Left lung (tissue), 10 donors: ENCODE measurements around the gene UNC5CL. TPM values are rescaled to one million over a fixed set of nuclear protein-coding genes. Genes with fewer than 3 reads are reported as not detected.

ENCODE experiments used
- ATAC-seq: fragments of 200-7000 bp; cut with Tn5 transposase; one replicate; pipeline ENCODE4 v1.9.1; 2020; ENCODE audit warnings: moderate library complexity
- DNase-seq, 4 donors: peaks; one replicate each; pipeline ENCODE4 v3.0.0-alpha.2; 2013 to 2020
- H3K27ac ChIP-seq, 2 donors: fragments of 200-600 bp; sonication (generic) in 1 of 2; one replicate each; pipeline versions ENCODE4 v1.5.0 to v1.8.0; 2020 to 2021
- H3K27me3 ChIP-seq, 2 donors: fragments of 200-600 bp; sonication (generic) in 1 of 2; one replicate each; pipeline versions ENCODE4 v1.5.0 to v1.8.0; 2020 to 2021
- H3K36me3 ChIP-seq, 2 donors: fragments of 200-600 bp; sonication (generic) in 1 of 2; one replicate each; pipeline versions ENCODE4 v1.5.0 to v1.8.0; 2020 to 2021
- H3K4me1 ChIP-seq, 2 donors: fragments of 200-600 bp; one replicate each; pipeline ENCODE4 v1.8.0; 2021
- H3K4me3 ChIP-seq, 2 donors: fragments of 200-600 bp; sonication (generic) in 1 of 2; one replicate each; pipeline versions ENCODE4 v1.5.0 to v1.8.0; 2020 to 2021; ENCODE audit warnings: mild to moderate bottlenecking in 1 of 2
- H3K9me3 ChIP-seq, 2 donors: fragments of 200-600 bp; sonication (generic) in 1 of 2; one replicate each; pipeline versions ENCODE4 v1.5.0 to v1.8.0; 2020 to 2021
- CTCF ChIP-seq, 2 donors: fragments of 200-600 bp; sonication (generic) in 1 of 2; IDR thresholded peaks; one replicate each; pipeline versions ENCODE4 v1.5.0 to v1.8.0; 2021; ENCODE audit warnings: antibody characterized with exemption in 2 of 2
- intact Hi-C, 2 donors: fragments of 100-400 bp; cut with DNase I; formaldehyde crosslinking; loops; one replicate each; pipeline versions ENCODE4 v1.11.2 to v1.14.2; 2022
- polyA plus RNA-seq, 6 donors: library from polyadenylated mRNA; unstranded; fragments of 120-200 nt; gene quantifications; one replicate each; pipeline ENCODE4 v1.2.1, GENCODE V29; 2013; ENCODE audit not compliant: insufficient read length in 6 of 6
- total RNA-seq, 2 donors: library from RNA; stranded (reverse); fragmentation: NEBNext Ultra II Directional; extraction: Animal tissue kit (Norgen Biotek cat#: 25700); gene quantifications; one replicate each; pipeline ENCODE4 v1.2.1, GENCODE V29; 2021
- donor health status: DM: no; HTN: yes; CAD: no.
- donor health status: DM: no; HTN: no; CAD: no.

Gene UNC5CL
- total and polyA plus RNA-seq, 8 donors = 2.3 to 11.8 (median 4.8) TPM

DNA sequence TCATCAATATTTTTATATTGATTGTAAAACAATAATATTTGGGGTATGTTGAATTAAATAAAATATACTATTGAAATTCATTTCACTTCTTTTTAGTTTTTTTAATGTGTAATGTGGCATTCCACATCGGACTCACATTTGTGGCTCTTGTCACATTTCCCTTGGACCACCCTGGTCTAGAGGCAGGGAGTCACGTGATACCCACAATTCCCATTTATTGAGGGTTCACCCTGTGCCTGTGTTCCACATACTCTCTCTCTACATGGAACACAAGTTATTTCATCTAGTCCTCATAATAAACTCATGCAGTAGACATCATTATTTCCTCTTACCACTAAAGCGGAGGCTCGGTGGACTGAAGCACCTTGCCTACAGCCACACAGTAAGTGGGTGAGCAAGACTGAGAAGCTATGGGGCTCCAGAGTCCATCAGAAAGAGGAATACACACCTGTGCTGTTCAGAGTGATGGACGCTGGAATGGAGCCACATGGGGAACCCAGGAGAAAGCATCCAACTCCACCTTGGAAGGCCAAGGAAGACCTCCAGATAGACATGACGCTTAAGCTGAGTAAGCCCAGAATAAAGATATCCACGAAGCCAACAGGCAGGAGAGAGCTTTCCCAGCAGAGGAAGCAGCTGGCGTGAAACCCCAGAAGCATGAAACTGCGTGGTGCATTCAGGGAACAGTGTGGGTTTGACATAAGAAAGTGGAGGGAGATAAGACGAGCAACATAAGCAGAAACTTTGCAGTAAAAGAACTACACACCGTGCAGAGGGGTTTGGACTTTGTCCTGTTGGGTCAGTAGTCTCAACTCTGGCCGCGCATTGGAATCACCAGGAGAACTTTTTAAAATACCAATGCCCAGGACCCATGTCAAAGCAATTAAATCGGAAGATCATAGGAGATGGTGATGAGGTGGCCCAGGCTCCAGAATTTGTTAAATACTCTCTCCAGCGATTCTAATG, 49.5 kb downstream of the UNC5CL start:
- DNase-seq (no peak), ATAC-seq (no peak)
- intact Hi-C loops = no loop called here
- H3K4me3 ChIP-seq = no peak overlapping the region
- H3K9me3 ChIP-seq = no peaks in the 10 kb centered on the region
- H3K27me3 ChIP-seq = no peaks in the 10 kb centered on the region
- TF ChIP-seq CTCF (IDR thresholded peaks at IDR 0.05) = no peak
- no peaks in the 10 kb centered on the region for H3K36me3 ChIP-seq
- H3K4me1 ChIP-seq = no peaks in the 10 kb centered on the region
- H3K27ac ChIP-seq = no peak overlapping the region

GRCh38 chr6:40988634-40989033, 50.4 kb downstream of the UNC5CL start:
- intact Hi-C loops = no loop called here
- Histone ChIP-seq H3K4me3 (no peak overlapping the region), H3K27ac (no peak overlapping the region), H3K4me1 (no peaks in the 10 kb centered on the region), H3K27me3 (no peaks in the 10 kb centered on the region), H3K36me3 (no peaks in the 10 kb centered on the region), H3K9me3 (no peaks in the 10 kb centered on the region)
- no peak for DNase-seq
- no peak for TF ChIP-seq CTCF (IDR thresholded peaks at IDR 0.05)
- no peak for ATAC-seq

DNA sequence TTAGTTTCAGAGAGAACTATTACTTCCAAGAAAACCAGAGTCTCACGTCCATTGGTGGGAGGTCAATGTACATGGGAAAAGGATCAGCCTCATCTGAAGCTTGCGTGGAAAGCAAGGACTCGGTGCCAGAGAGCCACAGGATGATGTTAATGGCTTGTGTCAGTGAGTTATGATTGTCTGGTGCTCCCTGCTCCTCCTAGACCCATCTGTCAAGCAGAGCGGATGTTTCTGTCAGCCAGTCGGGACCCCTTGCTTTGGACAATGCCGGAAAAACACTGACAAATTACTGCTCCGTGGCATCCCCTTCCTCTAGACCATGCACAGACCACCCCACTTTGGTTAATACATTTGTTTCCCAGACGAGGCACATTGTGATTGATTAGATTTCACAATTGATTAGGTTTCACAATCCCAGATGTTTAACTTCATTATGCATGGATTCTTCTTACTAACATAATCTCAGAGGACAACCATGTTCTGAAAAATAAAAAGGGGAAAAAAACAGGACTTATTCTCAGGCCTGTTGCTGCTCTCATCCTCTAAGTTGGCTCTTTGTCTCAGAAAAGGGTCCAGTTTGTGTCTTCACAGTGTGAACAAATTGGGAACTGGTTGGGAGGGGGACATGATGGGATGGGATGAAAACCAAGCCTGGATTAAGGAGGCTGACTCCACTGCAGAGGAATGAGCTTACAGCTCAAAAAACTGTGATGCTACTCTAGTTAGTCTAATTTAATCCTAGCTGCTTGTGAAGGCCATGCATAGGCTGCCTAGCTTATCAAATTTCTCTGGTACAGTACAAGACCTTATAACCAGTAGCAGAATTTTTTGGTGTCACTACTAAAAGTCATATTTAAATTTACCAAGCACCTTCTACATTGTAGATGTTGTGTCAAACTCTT, 51.9 kb downstream of the UNC5CL start:
- no peak for TF ChIP-seq CTCF (IDR thresholded peaks at IDR 0.05)
- peaks cover 0 to 4% of the 10 kb centered on the region in 2 donors for H3K27me3 ChIP-seq
- DNase-seq = no peak
- no peak for ATAC-seq
- intact Hi-C loops = no loop called here
- no peaks in the 10 kb centered on the region for H3K9me3 ChIP-seq
- H3K27ac ChIP-seq = no peak overlapping the region
- H3K4me3 ChIP-seq = no peak overlapping the region
- H3K4me1 ChIP-seq = no peaks in the 10 kb centered on the region
- H3K36me3 ChIP-seq = no peaks in the 10 kb centered on the region

- TF ChIP-seq CTCF (IDR thresholded peaks at IDR 0.05) = no peak
- Histone ChIP-seq H3K9me3 (no peaks in the 10 kb centered on the region), H3K4me1 (no peaks in the 10 kb centered on the region), H3K27me3 (peaks cover 0 to 10% of the 10 kb centered on the region in 2 donors), H3K27ac (no peak overlapping the region), H3K4me3 (no peak overlapping the region), H3K36me3 (no peaks in the 10 kb centered on the region)
- DNase-seq (no peak), ATAC-seq (no peak)
- intact Hi-C loops = no loop called here
Observed at GRCh38 chr6:40986364-40986763, 52.7 kb downstream of the UNC5CL start.

DNA sequence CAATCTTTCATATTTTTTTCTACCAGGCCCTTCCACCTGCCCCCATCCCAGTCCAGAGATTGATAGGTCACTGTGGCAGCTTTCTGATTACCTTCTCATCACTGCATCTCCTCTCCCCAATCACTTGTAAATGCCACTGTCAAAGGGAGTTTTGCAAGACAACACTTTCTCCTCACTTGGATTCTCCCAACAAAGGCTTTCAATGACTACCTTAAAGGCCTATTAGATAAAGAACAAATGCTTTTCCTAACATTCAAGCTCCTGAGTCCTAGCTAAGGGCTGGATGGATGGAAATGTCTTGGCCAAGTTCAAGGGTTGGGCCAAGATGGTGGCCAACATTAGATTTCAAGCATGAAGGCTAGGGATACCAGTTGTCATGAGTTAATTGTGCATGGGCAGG, 55.3 kb downstream of the UNC5CL start:
- no peak for DNase-seq
- no peak for ATAC-seq

More for the DNA sequence above, 55.3 kb downstream of the UNC5CL start:
- Histone ChIP-seq H3K27ac (no peak overlapping the region), H3K27me3 (peaks cover 0 to 21% of the 10 kb centered on the region in 2 donors), H3K4me1 (no peaks in the 10 kb centered on the region), H3K9me3 (no peaks in the 10 kb centered on the region), H3K4me3 (no peak overlapping the region), H3K36me3 (no peaks in the 10 kb centered on the region)
- TF ChIP-seq CTCF (IDR thresholded peaks at IDR 0.05) = no peak
- intact Hi-C loops = no loop called here
